ENCODE data around the gene ADAMTS8.

- TF ChIP-seq CTCF (IDR thresholded peaks at IDR 0.05; ENCODE audit: low read length) (no peak), EZH2 (optimal IDR thresholded peaks at IDR 0.05; ENCODE audit: low read depth, low read length) (no peak)
Observed at GRCh38 chr11:130370845-130371590, 57.4 kb downstream of the ADAMTS8 start.

Data from MM.1S (cell line).